ENCODE results near the gene FUOM. TPM values are rescaled to one million over a fixed set of nuclear protein-coding genes. Genes with fewer than 3 reads are reported as not detected.

FUOM gene
- total and polyA plus RNA-seq, 9 of the 15 experiments (the other 6 are each of a cell fraction or from before 2014, with no cell fraction given): 1.8 to 96.1 (median 27.0) TPM

GRCh38 chr10:133403784-133404183 is 46.0 kb upstream of the FUOM start:
- DNase-seq (ENCODE audit: extremely low read depth in 1 of 4, low spot score in 3 of 4): no peak
- BruUV-seq (replicated peaks): no TSS peak
- no peak for ATAC-seq
- intact Hi-C loops (cut with micrococcal nuclease): no loop called here
- Histone ChIP-seq H3K27me3 (ENCODE audit: control insufficient read depth in 2 of 2, insufficient read depth in 2 of 2, low read length in 2 of 2) (no peaks in the 10 kb centered on the region), H3K9me1 (ENCODE audit: control insufficient read depth, insufficient read depth, low read length) (no peaks in the 10 kb centered on the region), H3K4me2 (ENCODE audit: insufficient read depth, low read length) (no peak overlapping the region), H3K4me1 (replicated peaks in 1 of 2; ENCODE audit: control insufficient read depth in 2 of 2, insufficient read depth in 2 of 2, low read length in 2 of 2) (peaks cover 0 to 7% of the 10 kb centered on the region in 2 experiments; a peak in 2 of 5 replicates), H3K4me3 (no peak overlapping the region), H3K9me3 (replicated peaks; ENCODE audit: control insufficient read depth, insufficient read depth, low read depth, low read length) (no peaks in the 10 kb centered on the region), H3K79me2 (ENCODE audit: control insufficient read depth, insufficient read depth, low read length) (peaks cover 12% of the 10 kb centered on the region; the same call in 2 of the 3 replicates), H3K9ac (ENCODE audit: insufficient read depth in 1 of 2, low read depth in 2 of 2, low read length in 2 of 2) (no peak overlapping the region), H2AFZ (ENCODE audit: low read depth, low read length) (no peak overlapping the region), H3K27ac (ENCODE audit: extremely low read depth, low read depth, low read length) (no peak overlapping the region), H4K20me1 (replicated peaks; ENCODE audit: control insufficient read depth, insufficient read depth, low read length) (no peaks in the 10 kb centered on the region), H3K36me3 (ENCODE audit: control insufficient read depth, insufficient read depth, low read length) (peaks cover 56% of the 10 kb centered on the region; the same call in 2 of the 3 replicates)
- 86% methylated on average over 5 of the region's 5 CpGs for WGBS (ENCODE audit: insufficient coverage, low coverage, missing lambda C conversion rate)
- TF ChIP-seq RFX1 (IDR thresholded peaks at IDR 0.05) (no peak), PRDM10 (IDR thresholded peaks at IDR 0.05; ENCODE audit: partially characterized antibody) (peak; percentile 16)
- ChIA-PET CTCF (ENCODE audit: low intra/inter-chr PET ratio) (interaction anchor here (0.6 kb wide), 1 partner anchor 116 kb away, joined by 3 read pairs; no protein-coding TSS in a partner anchor), POLR2A (no interaction called here)
- in situ Hi-C loops (cut with MboI): no loop called here
- no peak for FAIRE-seq

Data from K562 (cell line).